Measurements from ENCODE around the gene VPS37B.
A peak's percentile ranks its signal among the peaks of the same experiment; 100 is the strongest.

The VPS37B gene

GRCh38 chr12:122843455-122843854, 52.5 kb downstream of the VPS37B start:
- Histone ChIP-seq H3K4me1 (peaks cover 0 to 52% (median 6%) of the 10 kb centered on the region in 4 donors), H3K27ac (no peak overlapping the region), H3K4me3 (no peak overlapping the region), H3K27me3 (no peaks in the 10 kb centered on the region), H3K9me3 (no peaks in the 10 kb centered on the region), H3K36me3 (peaks cover 0 to 4% (median 0%) of the 10 kb centered on the region in 3 donors)
- intact Hi-C loops (cut with DNase I; ENCODE audit: low total_unique reads), result no loop called here
- no peak for DNase-seq
- no peak for TF ChIP-seq CTCF (IDR thresholded peaks at IDR 0.05)

- H3K4me3 ChIP-seq, result no peak overlapping the region
- TF ChIP-seq CTCF (IDR thresholded peaks at IDR 0.05), result no peak
- DNase-seq, result peak in 1 of 2 donors; percentile 64
- intact Hi-C loops (cut with DNase I; ENCODE audit: low total_unique reads), result no loop called here
- no peak overlapping the region for H3K27ac ChIP-seq
- H3K36me3 ChIP-seq, result no peaks in the 10 kb centered on the region
- H3K9me3 ChIP-seq, result no peaks in the 10 kb centered on the region
- peaks cover 0 to 52% (median 6%) of the 10 kb centered on the region in 4 donors for H3K4me1 ChIP-seq
- H3K27me3 ChIP-seq, result no peaks in the 10 kb centered on the region
Observed at GRCh38 chr12:122842505-122843405, 53.2 kb downstream of the VPS37B start.

GRCh38 chr12:122841544-122842321, 54.2 kb downstream of the VPS37B start:
- peak in 1 of 2 donors; percentile 68 for DNase-seq
- Histone ChIP-seq H3K4me3 (no peak overlapping the region), H3K36me3 (no peaks in the 10 kb centered on the region), H3K27me3 (no peaks in the 10 kb centered on the region), H3K4me1 (peaks cover 0 to 52% (median 8%) of the 10 kb centered on the region in 4 donors), H3K9me3 (no peaks in the 10 kb centered on the region), H3K27ac (peak overlapping the region in 1 of 2 donors; percentile 32)
- no peak for TF ChIP-seq CTCF (IDR thresholded peaks at IDR 0.05)
- intact Hi-C loops (cut with DNase I; ENCODE audit: low total_unique reads), result no loop called here

- H3K36me3 ChIP-seq, result no peaks in the 10 kb centered on the region
- H3K4me1 ChIP-seq, result peaks cover 0 to 48% (median 8%) of the 10 kb centered on the region in 4 donors
- no peaks in the 10 kb centered on the region for H3K27me3 ChIP-seq
- no peak overlapping the region for H3K4me3 ChIP-seq
- no peak for TF ChIP-seq CTCF (IDR thresholded peaks at IDR 0.05)
- peak in 1 of 2 donors; percentile 18 for DNase-seq
- no peak overlapping the region for H3K27ac ChIP-seq
- intact Hi-C loops (cut with DNase I; ENCODE audit: low total_unique reads), result no loop called here
- H3K9me3 ChIP-seq, result no peaks in the 10 kb centered on the region
Observed at GRCh38 chr12:122840580-122841513, 55.1 kb downstream of the VPS37B start.
